KMS-11 (cell line): ENCODE results near the gene B4GALT3.

Experiments
- H2AFZ ChIP-seq: fragments of 200-600 bp; sonication (generic); 2 replicates; pipeline ENCODE4 v1.6.1; 2016; ENCODE audit warnings: antibody characterized with exemption, mixed run types, low read depth
- H3K27ac ChIP-seq: fragments of 200-600 bp; sonication (generic); 2 replicates; pipeline ENCODE4 v1.6.1; 2016; ENCODE audit warnings: mild to moderate bottlenecking, mixed run types
- H3K27me3 ChIP-seq: fragments of 200-600 bp; sonication (generic); 2 replicates; pipeline ENCODE4 v1.6.1; 2017; ENCODE audit warnings: mild to moderate bottlenecking, low read depth, mixed run types, moderate library complexity; ENCODE audit not compliant: insufficient read depth
- H3K36me3 ChIP-seq: fragments of 200-600 bp; sonication (generic); 2 replicates; pipeline ENCODE4 v1.6.1; 2017; ENCODE audit warnings: mild to moderate bottlenecking, mixed run types; ENCODE audit not compliant: insufficient read depth
- H3K4me1 ChIP-seq: fragments of 200-600 bp; sonication (generic); 2 replicates; pipeline ENCODE4 v1.6.1; 2016; ENCODE audit warnings: mild to moderate bottlenecking, low read depth, mixed run types; ENCODE audit not compliant: poor library complexity, severe bottlenecking
- H3K4me2 ChIP-seq: fragments of 200-600 bp; sonication (generic); 2 replicates; pipeline ENCODE4 v1.7.0; 2016; ENCODE audit warnings: mild to moderate bottlenecking, mixed run types
- H3K4me3 ChIP-seq: fragments of 200-600 bp; sonication (generic); IDR thresholded peaks from 2 replicates; pipeline ENCODE4 v1.6.1; 2017; ENCODE audit warnings: low read depth, low read length, mixed read lengths; ENCODE audit not compliant: insufficient read depth
- H3K79me2 ChIP-seq: fragments of 200-600 bp; sonication (generic); 2 replicates; pipeline ENCODE4 v1.6.1; 2016; ENCODE audit warnings: low read depth, mixed run types; ENCODE audit not compliant: insufficient read depth
- H3K9ac ChIP-seq: fragments of 200-600 bp; sonication (generic); 2 replicates; pipeline ENCODE4 v1.6.1; 2016; ENCODE audit warnings: mild to moderate bottlenecking, mixed run types
- H4K20me1 ChIP-seq: fragments of 200-600 bp; sonication (generic); 2 replicates; pipeline ENCODE4 v1.6.1; 2016; ENCODE audit warnings: mild to moderate bottlenecking, mixed run types; ENCODE audit not compliant: insufficient read depth
- TF ChIP-seq, protein P1 (sequence below): fragments of 200-600 bp; sonication (generic); conservative IDR thresholded peaks from 2 replicates; pipeline ENCODE4 v1.6.1; 2017; ENCODE audit warnings: low read depth, mild to moderate bottlenecking, antibody characterized with exemption, low read length, moderate library complexity, mixed read lengths

B4GALT3 gene

DNA sequence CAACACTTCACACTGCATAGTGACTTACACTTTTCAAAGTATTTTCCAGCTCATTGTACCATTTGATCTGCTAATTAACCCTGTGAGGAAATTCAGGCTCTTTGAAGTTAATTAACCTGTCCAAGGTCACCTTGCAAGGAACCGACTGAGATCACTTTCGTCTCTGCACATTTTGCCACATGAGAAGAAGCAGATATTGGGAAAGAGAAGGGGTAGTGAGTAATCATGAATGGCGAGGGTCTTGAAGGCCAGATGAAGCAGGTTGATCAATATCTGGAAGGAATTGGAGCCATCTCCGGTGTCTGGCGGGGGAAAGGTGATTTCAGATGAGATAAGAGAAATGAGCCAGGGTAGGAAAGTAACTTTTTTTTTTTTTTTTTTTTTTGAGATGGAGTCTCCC, 42.7 kb upstream of the B4GALT3 start:
- Histone ChIP-seq H3K4me1 (peaks cover 23% of the 10 kb centered on the region), H3K36me3 (no peaks in the 10 kb centered on the region), H3K79me2 (no peaks in the 10 kb centered on the region), H4K20me1 (no peaks in the 10 kb centered on the region), H3K4me2 (no peak overlapping the region), H2AFZ (no peak overlapping the region), H3K9ac (no peak overlapping the region), H3K4me3 (no peak overlapping the region), H3K27ac (no peak overlapping the region), H3K27me3 (no peaks in the 10 kb centered on the region)
- TF ChIP-seq, protein P1, sequence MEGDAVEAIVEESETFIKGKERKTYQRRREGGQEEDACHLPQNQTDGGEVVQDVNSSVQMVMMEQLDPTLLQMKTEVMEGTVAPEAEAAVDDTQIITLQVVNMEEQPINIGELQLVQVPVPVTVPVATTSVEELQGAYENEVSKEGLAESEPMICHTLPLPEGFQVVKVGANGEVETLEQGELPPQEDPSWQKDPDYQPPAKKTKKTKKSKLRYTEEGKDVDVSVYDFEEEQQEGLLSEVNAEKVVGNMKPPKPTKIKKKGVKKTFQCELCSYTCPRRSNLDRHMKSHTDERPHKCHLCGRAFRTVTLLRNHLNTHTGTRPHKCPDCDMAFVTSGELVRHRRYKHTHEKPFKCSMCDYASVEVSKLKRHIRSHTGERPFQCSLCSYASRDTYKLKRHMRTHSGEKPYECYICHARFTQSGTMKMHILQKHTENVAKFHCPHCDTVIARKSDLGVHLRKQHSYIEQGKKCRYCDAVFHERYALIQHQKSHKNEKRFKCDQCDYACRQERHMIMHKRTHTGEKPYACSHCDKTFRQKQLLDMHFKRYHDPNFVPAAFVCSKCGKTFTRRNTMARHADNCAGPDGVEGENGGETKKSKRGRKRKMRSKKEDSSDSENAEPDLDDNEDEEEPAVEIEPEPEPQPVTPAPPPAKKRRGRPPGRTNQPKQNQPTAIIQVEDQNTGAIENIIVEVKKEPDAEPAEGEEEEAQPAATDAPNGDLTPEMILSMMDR: no peak

DNA sequence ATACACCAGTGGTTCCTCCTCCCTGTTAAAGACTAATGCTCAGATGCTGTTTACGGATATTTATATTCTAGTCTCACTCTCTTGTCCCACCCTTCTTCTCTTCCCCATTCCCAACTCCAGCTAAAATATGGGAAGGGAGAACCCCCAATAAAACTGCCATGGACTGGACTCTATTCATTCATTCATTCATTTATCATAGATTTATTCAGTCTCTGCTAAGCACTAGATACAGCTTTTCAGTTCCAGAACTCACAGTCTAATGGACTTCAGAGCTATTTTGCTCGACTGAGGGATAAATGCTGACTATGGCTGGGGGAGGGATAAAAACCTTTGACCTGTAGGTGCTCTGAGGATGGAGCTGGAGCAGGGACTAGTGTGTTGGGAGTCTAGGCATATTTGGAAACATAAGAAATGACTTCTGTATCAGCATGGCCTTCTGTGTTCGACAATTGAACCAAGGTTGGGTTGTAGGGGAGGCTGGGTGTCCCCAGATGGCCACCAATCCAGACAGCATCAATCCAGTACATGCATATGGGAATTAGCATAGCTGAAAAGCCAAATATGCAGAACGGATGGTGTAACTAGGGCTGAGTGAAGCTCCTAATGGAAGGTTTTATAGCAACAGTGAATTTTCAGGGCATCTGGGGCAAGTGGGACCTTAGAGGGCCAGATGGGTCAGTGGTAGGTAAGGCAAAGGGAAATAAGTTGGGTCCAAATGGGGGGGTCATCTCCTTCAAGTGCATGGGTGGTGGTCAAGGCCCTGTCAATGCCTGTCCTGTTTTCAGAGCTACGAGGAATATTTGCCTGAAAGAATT, 42.0 kb upstream of the B4GALT3 start:
- no peak overlapping the region for H3K4me2 ChIP-seq
- H3K27ac ChIP-seq: no peak overlapping the region
- peaks cover 21% of the 10 kb centered on the region for H3K4me1 ChIP-seq
- H4K20me1 ChIP-seq: no peaks in the 10 kb centered on the region
- no peak overlapping the region for H3K4me3 ChIP-seq
- H3K9ac ChIP-seq: no peak overlapping the region
- TF ChIP-seq, protein P1: no peak
- H3K36me3 ChIP-seq: no peaks in the 10 kb centered on the region; the same call in 1 of the 2 replicates
- no peak overlapping the region for H2AFZ ChIP-seq
- no peaks in the 10 kb centered on the region for H3K79me2 ChIP-seq
- no peaks in the 10 kb centered on the region for H3K27me3 ChIP-seq

DNA sequence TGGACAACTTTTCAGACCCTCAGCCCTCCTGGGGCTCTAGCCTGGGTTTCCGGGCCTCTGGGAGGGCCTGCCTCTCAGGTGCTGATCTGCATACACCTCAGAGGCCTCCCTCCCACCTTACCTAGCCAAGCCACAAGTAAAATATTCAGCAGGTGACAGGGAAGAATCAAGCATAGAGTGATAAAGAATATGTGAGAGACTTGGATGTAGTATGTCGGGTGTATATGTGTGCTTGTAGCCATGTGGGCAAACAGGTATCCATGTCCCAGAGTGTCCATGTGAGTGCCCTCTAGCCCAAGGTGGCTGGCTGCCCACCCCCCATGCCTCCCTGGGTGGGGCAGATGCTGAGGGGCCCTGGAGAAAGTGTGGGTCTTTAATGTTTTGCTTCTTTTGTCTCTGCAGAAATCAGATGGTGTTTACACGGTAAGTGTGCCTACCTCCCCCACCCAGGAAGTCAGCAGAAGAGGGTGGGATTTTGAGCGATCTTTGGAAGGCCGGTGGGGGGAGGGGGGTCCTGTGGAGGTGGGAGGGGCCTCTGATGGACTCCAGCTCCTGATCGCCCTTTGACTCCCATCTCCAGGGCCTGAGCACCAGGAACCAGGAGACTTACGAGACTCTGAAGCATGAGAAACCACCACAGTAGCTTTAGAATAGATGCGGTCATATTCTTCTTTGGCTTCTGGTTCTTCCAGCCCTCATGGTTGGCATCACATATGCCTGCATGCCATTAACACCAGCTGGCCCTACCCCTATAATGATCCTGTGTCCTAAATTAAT, 41.2 kb upstream of the B4GALT3 start:
- Histone ChIP-seq H3K4me3 (no peak overlapping the region), H3K27ac (no peak overlapping the region), H3K4me2 (no peak overlapping the region), H2AFZ (no peak overlapping the region), H4K20me1 (no peaks in the 10 kb centered on the region), H3K79me2 (no peaks in the 10 kb centered on the region), H3K36me3 (peaks cover 6% of the 10 kb centered on the region; the same call in 1 of the 2 replicates), H3K4me1 (peaks cover 21% of the 10 kb centered on the region), H3K27me3 (no peaks in the 10 kb centered on the region), H3K9ac (no peak overlapping the region)
- TF ChIP-seq, protein P1: no peak

DNA sequence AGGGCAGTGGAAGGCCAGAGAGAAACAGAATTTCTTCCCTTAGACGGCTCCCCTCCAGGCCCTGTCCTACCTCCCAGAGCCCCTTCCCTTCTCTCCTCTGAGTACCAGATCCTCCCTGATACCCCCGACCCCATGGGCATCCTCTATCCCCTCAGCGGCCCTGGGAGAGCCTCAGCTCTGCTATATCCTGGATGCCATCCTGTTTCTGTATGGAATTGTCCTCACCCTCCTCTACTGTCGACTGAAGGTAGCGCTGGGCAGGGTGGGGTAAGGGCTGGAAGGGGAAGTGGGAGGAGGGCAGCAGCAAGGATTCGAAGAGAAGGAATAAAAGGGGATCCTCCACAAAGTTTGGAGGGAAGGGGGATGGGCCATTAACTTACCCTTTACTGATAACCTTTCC, 40.5 kb upstream of the B4GALT3 start:
- H3K27ac ChIP-seq: no peak overlapping the region
- H3K9ac ChIP-seq: no peak overlapping the region
- H3K4me3 ChIP-seq: no peak overlapping the region
- H3K4me1 ChIP-seq: peaks cover 21% of the 10 kb centered on the region
- no peaks in the 10 kb centered on the region for H3K79me2 ChIP-seq
- no peaks in the 10 kb centered on the region for H4K20me1 ChIP-seq
- H3K27me3 ChIP-seq: no peaks in the 10 kb centered on the region
- H2AFZ ChIP-seq: no peak overlapping the region
- TF ChIP-seq, protein P1: no peak
- peak overlapping the region; percentile 34; the same call in 1 of the 2 replicates for H3K4me2 ChIP-seq
- peaks cover 12% of the 10 kb centered on the region; the same call in 1 of the 2 replicates for H3K36me3 ChIP-seq
